GM18511 (cell line): ENCODE results near the gene ADCY7.
A peak's percentile ranks its signal among the peaks of the same experiment; 100 is the strongest.
"Not testable (repeated sequence)": the region's sequence is repeated elsewhere in the genome, so short reads cannot be mapped to it uniquely, and the experiment has no call there.

Source experiments
- ATAC-seq: cut with Tn5 transposase; IDR thresholded peaks from one replicate; pipeline ENCODE4 v1.9.1; 2021; ENCODE audit warnings: mild to moderate bottlenecking, moderate library complexity; ENCODE audit not compliant: unreplicated experiment

ADCY7 gene

GRCh38 chr16:50332599-50332998 lies 66.2 kb downstream of the ADCY7 start:
- ATAC-seq: no peak

- ATAC-seq: no peak
These were observed 68.0 kb downstream of the ADCY7 start for GRCh38 chr16:50334106-50334975.

GRCh38 chr16:50335196-50335958 lies 69.0 kb downstream of the ADCY7 start:
- ATAC-seq: peak; percentile 87

GRCh38 chr16:50336884-50337283 lies 70.5 kb downstream of the ADCY7 start:
- no peak for ATAC-seq

- ATAC-seq: no peak
These were observed 72.2 kb downstream of the ADCY7 start for GRCh38 chr16:50338371-50339231.

GRCh38 chr16:50340578-50340977 lies 74.2 kb downstream of the ADCY7 start:
- no peak for ATAC-seq

GRCh38 chr16:50343566-50343965 lies 77.2 kb downstream of the ADCY7 start:
- not testable (repeated sequence) for ATAC-seq

GRCh38 chr16:50345210-50345609 lies 78.9 kb downstream of the ADCY7 start:
- ATAC-seq: not testable (repeated sequence)

GRCh38 chr16:50351116-50351515 lies 84.8 kb downstream of the ADCY7 start:
- ATAC-seq: no peak

GRCh38 chr16:50351952-50352351 lies 85.6 kb downstream of the ADCY7 start:
- ATAC-seq: no peak

- ATAC-seq: no peak
These were observed 87.7 kb downstream of the ADCY7 start for GRCh38 chr16:50354082-50354481.

- ATAC-seq: no peak
These were observed 88.5 kb downstream of the ADCY7 start for GRCh38 chr16:50354629-50355456.

- ATAC-seq: no peak
These were observed 93.3 kb downstream of the ADCY7 start for GRCh38 chr16:50359626-50360025.

GRCh38 chr16:50360033-50360778 lies 93.9 kb downstream of the ADCY7 start:
- no peak for ATAC-seq

GRCh38 chr16:50360779-50361178 lies 94.4 kb downstream of the ADCY7 start:
- ATAC-seq: no peak

GRCh38 chr16:50363656-50364055 lies 97.3 kb downstream of the ADCY7 start:
- ATAC-seq: no peak

GRCh38 chr16:50365791-50366575 lies 99.6 kb downstream of the ADCY7 start:
- no peak for ATAC-seq
